Lower lobe of right lung (tissue), 2 donors: ENCODE results near the gene TACC3. TPM values are rescaled to one million over a fixed set of nuclear protein-coding genes. Genes with fewer than 3 reads are reported as not detected.
A peak's percentile ranks its signal among the peaks of the same experiment; 100 is the strongest.

Experiments used
- ATAC-seq, 2 donors: fragments of 200-7000 bp; cut with Tn5 transposase; one replicate each; pipeline ENCODE4 v1.9.1; 2020 to 2022; ENCODE audit warnings: mild to moderate bottlenecking in 2 of 2, moderate library complexity in 2 of 2
- DNase-seq: peaks from one replicate; pipeline ENCODE4 v3.0.0-alpha.2; 2020
- H3K27ac ChIP-seq: fragments of 200-600 bp; one replicate; pipeline ENCODE4 v1.8.0; 2022
- H3K27me3 ChIP-seq: fragments of 200-600 bp; one replicate; pipeline ENCODE4 v1.8.0; 2022; ENCODE audit warnings: low read depth
- H3K36me3 ChIP-seq: fragments of 200-600 bp; one replicate; pipeline ENCODE4 v1.8.0; 2022; ENCODE audit warnings: mild to moderate bottlenecking
- H3K4me1 ChIP-seq: fragments of 200-600 bp; one replicate; pipeline ENCODE4 v1.8.0; 2022
- H3K4me3 ChIP-seq: fragments of 200-600 bp; one replicate; pipeline ENCODE4 v1.8.0; 2022; ENCODE audit warnings: mild to moderate bottlenecking
- H3K9me3 ChIP-seq: fragments of 200-600 bp; one replicate; pipeline ENCODE4 v1.8.0; 2022
- CTCF ChIP-seq: fragments of 200-600 bp; IDR thresholded peaks from one replicate; pipeline ENCODE4 v1.8.0; 2022; ENCODE audit warnings: antibody characterized with exemption, mild to moderate bottlenecking
- intact Hi-C: fragments of 100-400 bp; cut with DNase I; formaldehyde crosslinking; loops from one replicate; pipeline ENCODE4 v1.11.0; 2022
- total RNA-seq: library from RNA; stranded (reverse); fragmentation: NEBNext Ultra II Directional; extraction: Animal tissue kit (Norgen Biotek cat#: 25700); gene quantifications from one replicate; pipeline ENCODE4 v1.2.1, GENCODE V29; 2021
- donor health status: DM: no; HTN: yes; CAD: no; lungs with severe emphysema.

TACC3 gene
- total RNA-seq, 1 donor from 2014 or later, result 19.3 TPM

DNA sequence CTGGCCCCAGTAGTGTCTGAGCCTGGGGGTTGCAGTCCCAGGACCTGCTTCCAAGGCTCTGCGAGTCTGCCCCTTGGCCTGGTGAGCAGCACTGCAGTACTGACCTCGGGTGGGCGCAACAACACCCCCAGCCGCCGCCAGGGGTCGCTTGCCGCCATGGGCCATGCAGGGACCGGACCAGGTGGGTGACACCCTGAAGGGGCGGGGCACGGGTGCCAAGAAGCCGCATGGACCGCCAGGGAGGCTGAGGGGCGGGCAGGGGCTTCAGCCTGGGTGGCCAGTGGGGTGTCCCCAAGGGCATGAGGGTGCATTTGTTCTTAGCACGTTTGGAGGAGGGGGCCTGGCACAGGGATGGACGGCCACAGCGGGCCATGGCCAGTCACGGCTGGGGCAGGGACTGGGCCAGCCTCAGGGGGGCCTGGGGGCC, 25.0 kb downstream of the TACC3 start:
- H3K4me3 ChIP-seq, result no peak overlapping the region
- peaks cover 6% of the 10 kb centered on the region for H3K4me1 ChIP-seq
- DNase-seq, result peak; percentile 81
- peaks cover 3% of the 10 kb centered on the region for H3K27me3 ChIP-seq
- peak; percentile 84 for TF ChIP-seq CTCF
- peak; percentile 67 to 80 for ATAC-seq
- H3K27ac ChIP-seq, result no peak overlapping the region
- intact Hi-C loops, result no loop called here
- peaks cover 21% of the 10 kb centered on the region for H3K36me3 ChIP-seq
- no peaks in the 10 kb centered on the region for H3K9me3 ChIP-seq

- Histone ChIP-seq H3K9me3 (no peaks in the 10 kb centered on the region), H3K27me3 (peaks cover 3% of the 10 kb centered on the region), H3K36me3 (peaks cover 15% of the 10 kb centered on the region), H3K4me1 (peaks cover 11% of the 10 kb centered on the region), H3K4me3 (no peak overlapping the region), H3K27ac (no peak overlapping the region)
- no peak for DNase-seq
- intact Hi-C loops, result no loop called here
- ATAC-seq, result no peak
- TF ChIP-seq CTCF, result no peak
These were observed 25.7 kb downstream of the TACC3 start for GRCh38 chr4:1746919-1747602.

DNA sequence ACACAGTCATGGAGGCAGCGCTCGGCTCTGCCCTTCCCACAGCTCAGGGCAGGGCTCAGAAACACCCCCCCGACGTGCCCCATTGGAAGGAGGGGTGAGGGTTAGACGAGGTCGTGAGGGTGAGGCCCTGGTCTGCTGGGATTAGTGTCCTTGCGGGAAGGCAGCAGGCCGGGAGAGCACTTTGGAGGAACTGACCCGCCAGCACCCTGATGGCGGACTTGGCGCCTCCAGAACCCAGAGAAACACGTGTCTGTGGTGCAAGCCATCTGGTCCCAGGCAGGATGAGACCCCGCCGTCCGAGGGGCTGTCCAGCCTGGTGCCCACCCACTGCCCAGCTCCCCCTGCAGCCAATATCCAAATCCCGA, 26.3 kb downstream of the TACC3 start:
- peaks cover 3% of the 10 kb centered on the region for H3K27me3 ChIP-seq
- H3K27ac ChIP-seq, result no peak overlapping the region
- no peak overlapping the region for H3K4me3 ChIP-seq
- intact Hi-C loops, result no loop called here
- no peak for ATAC-seq
- DNase-seq, result no peak
- peaks cover 16% of the 10 kb centered on the region for H3K4me1 ChIP-seq
- H3K36me3 ChIP-seq, result peaks cover 12% of the 10 kb centered on the region
- H3K9me3 ChIP-seq, result no peaks in the 10 kb centered on the region
- no peak for TF ChIP-seq CTCF

DNA sequence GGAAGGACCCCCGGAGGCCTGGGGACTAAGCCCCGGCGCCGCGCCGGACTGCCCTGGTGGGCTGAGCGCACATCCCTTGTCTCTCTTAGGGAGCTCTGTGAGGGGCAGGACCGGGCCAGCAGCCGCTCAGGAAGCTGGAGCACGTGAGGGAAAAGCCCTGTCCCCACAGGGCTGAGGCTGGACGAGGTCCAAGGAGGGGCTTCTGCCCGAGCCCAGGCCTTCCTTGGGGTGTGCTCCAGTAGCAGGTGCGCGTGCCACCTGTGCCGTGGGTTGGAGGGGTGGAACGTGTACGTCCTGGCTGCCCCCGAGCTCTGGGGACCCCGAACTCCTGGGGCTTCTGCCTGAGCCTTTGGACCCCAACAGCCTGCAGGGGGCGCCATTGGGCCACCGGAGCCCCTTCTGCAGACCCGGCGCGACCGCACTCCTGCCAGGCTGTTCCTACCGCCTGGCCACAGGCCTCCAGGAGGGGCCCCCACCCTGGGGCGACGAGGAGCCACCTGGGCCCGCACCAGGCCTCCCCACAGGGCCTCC, 27.2 kb downstream of the TACC3 start:
- peak; percentile 53 to 55 for ATAC-seq
- no peak overlapping the region for H3K27ac ChIP-seq

DNA sequence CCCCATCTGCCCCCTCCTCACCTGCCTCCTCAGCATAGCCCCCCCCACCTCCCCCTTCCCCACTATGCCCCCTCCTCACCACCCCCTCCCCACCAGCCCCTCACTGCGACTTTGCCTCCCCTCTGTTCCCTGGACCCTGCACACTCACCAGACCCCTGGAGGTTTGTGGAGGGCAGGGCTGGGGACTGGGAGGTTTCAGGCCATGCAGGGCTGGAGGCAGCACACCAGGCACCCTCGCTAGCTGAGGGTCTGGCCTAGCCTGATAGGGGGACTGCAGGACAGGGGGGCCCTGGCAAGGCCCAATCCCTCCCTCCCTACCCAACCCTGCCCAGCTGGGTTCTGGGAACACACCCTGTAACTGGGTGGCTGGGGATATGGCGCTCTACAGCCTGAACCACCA, 28.0 kb downstream of the TACC3 start:
- Histone ChIP-seq H3K36me3 (peaks cover 8% of the 10 kb centered on the region), H3K9me3 (no peaks in the 10 kb centered on the region), H3K27me3 (peaks cover 3% of the 10 kb centered on the region), H3K4me3 (no peak overlapping the region), H3K27ac (no peak overlapping the region), H3K4me1 (peaks cover 27% of the 10 kb centered on the region)
- no peak for DNase-seq
- intact Hi-C loops, result no loop called here
- no peak for TF ChIP-seq CTCF
- no peak for ATAC-seq

More for the DNA sequence above, 27.2 kb downstream of the TACC3 start:
- intact Hi-C loops, result no loop called here
- peak; percentile 87 for DNase-seq
- Histone ChIP-seq H3K36me3 (peaks cover 12% of the 10 kb centered on the region), H3K27me3 (peaks cover 3% of the 10 kb centered on the region), H3K4me3 (no peak overlapping the region), H3K4me1 (peaks cover 26% of the 10 kb centered on the region), H3K9me3 (no peaks in the 10 kb centered on the region)
- peak; percentile 85 for TF ChIP-seq CTCF
